B cell (primary cell): ENCODE results near the gene AXL. TPM values are rescaled to one million over a fixed set of nuclear protein-coding genes. Genes with fewer than 3 reads are reported as not detected.

Experiments
- ATAC-seq: fragments of 200-7000 bp; cut with Tn5 transposase; one replicate; pipeline ENCODE4 v1.10.0; 2021; ENCODE audit warnings: low read depth, mild to moderate bottlenecking, moderate number of reproducible peaks, moderate library complexity
- CTCF ChIA-PET: fragments of 350-600 bp; sonication (Branson Sonifier 250); formaldehyde crosslinking; loops from one replicate; lab custom pipeline; 2021; ENCODE audit warnings: antibody characterized with exemption, inconsistent platforms; lab: Charles Lee
- POLR2A ChIA-PET: fragments of 350-600 bp; sonication (Branson Sonifier 250); formaldehyde crosslinking; loops from one replicate; lab custom pipeline; 2021; ENCODE audit warnings: antibody characterized with exemption; lab: Charles Lee
- DNase-seq: peaks from one replicate; pipeline ENCODE4 v3.0.0; 2013
- H2AFZ ChIP-seq: 2 replicates; pipeline ENCODE4 v1.6.1; 2012; ENCODE audit warnings: mild to moderate bottlenecking, low read depth, low read length; ENCODE audit not compliant: insufficient read depth, poor library complexity, severe bottlenecking
- H3K27ac ChIP-seq, 2 donors: 1 replicate in 1 of 2; 2 replicates in 1 of 2; pipeline ENCODE4 v1.5.1; 2012 to 2013; ENCODE audit warnings: low read length in 2 of 2, mild to moderate bottlenecking in 2 of 2, moderate library complexity in 1 of 2
- H3K27me3 ChIP-seq, 4 experiments: fragments of 200-600 bp in 1 of 4; sonication (generic) in 1 of 4; replicated peaks in 1 of 4; 1 replicate in 2 of 4; 2 replicates in 2 of 4; pipeline versions ENCODE4 v1.6.1 to v1.7.0; 2013 to 2016; ENCODE audit warnings: low read length in 3 of 4, mild to moderate bottlenecking in 2 of 4, mixed read lengths in 1 of 4, moderate library complexity in 1 of 4; ENCODE audit not compliant: insufficient read depth in 4 of 4, control insufficient read depth in 3 of 4; ENCODE audit errors: control extremely low read depth in 1 of 4
- H3K36me3 ChIP-seq, 2 experiments: replicated peaks in 1 of 2; 1 replicate in 1 of 2; 2 replicates in 1 of 2; pipeline versions ENCODE4 v1.6.1 to v1.7.1; 2013; ENCODE audit warnings: low read length in 1 of 2; ENCODE audit not compliant: insufficient read depth in 2 of 2, control insufficient read depth in 1 of 2; ENCODE audit errors: control extremely low read depth in 1 of 2, extremely low read depth in 1 of 2
- H3K4me1 ChIP-seq, 2 donors: fragments of 200-600 bp in 1 of 2; sonication (generic) in 1 of 2; 1 replicate in 1 of 2; 2 replicates in 1 of 2; pipeline versions ENCODE4 v1.5.1 to v1.6.1; 2013 to 2017; ENCODE audit warnings: low read length in 2 of 2; ENCODE audit not compliant: control insufficient read depth in 2 of 2, insufficient read depth in 2 of 2
- H3K4me2 ChIP-seq: replicated peaks from 2 replicates; pipeline ENCODE3; 2012; ENCODE audit warnings: mild to moderate bottlenecking, low read depth, low read length; ENCODE audit not compliant: poor library complexity, severe bottlenecking
- H3K4me3 ChIP-seq, 5 experiments: fragments of 200-600 bp in 1 of 5; sonication (generic) in 1 of 5; 1 replicate in 3 of 5; 2 replicates in 2 of 5; pipeline versions ENCODE4 v1.5.1 to v1.7.0; 2011 to 2016; ENCODE audit warnings: low read length in 4 of 5, mild to moderate bottlenecking in 4 of 5, low read depth in 2 of 5, control low read depth in 1 of 5, moderate library complexity in 1 of 5; ENCODE audit not compliant: insufficient read depth in 1 of 5; ENCODE audit errors: control extremely low read depth in 1 of 5, extremely low read depth in 1 of 5
- H3K79me2 ChIP-seq: fragments of 200-600 bp; sonication (generic); one replicate; pipeline ENCODE4 v1.6.0; 2016; ENCODE audit warnings: low read length; ENCODE audit not compliant: control insufficient read depth, insufficient read depth
- H3K9ac ChIP-seq: fragments of 200-600 bp; sonication (generic); 2 replicates; pipeline ENCODE4 v1.6.1; 2017; ENCODE audit warnings: mild to moderate bottlenecking, low read length, moderate library complexity
- H3K9me3 ChIP-seq, 3 donors: one replicate each; pipeline versions ENCODE4 v1.6.1 to v1.7.1; 2013; ENCODE audit warnings: low read length in 2 of 3; ENCODE audit not compliant: control insufficient read depth in 2 of 3, insufficient read depth in 1 of 3; ENCODE audit errors: control extremely low read depth in 1 of 3
- H4K20me1 ChIP-seq: 2 replicates; pipeline ENCODE4 v1.6.0; 2012; ENCODE audit warnings: mild to moderate bottlenecking, low read length; ENCODE audit not compliant: insufficient read depth, control insufficient read depth, poor library complexity, severe bottlenecking
- H3K27ac Mint-ChIP-seq: one replicate; pipeline ENCODE4 v1.8.0; 2021; ENCODE audit warnings: mixed read lengths
- H3K27me3 Mint-ChIP-seq: one replicate; pipeline ENCODE4 v1.8.0; 2021; ENCODE audit warnings: mixed read lengths
- H3K4me1 Mint-ChIP-seq: one replicate; pipeline ENCODE4 v1.8.0; 2021; ENCODE audit warnings: mixed read lengths
- H3K4me3 Mint-ChIP-seq: one replicate; pipeline ENCODE4 v1.8.0; 2021; ENCODE audit warnings: mixed read lengths
- H3K9me3 Mint-ChIP-seq: one replicate; pipeline ENCODE4 v1.8.0; 2022; ENCODE audit warnings: mixed read lengths; ENCODE audit not compliant: insufficient read depth
- EZH2 ChIP-seq: IDR thresholded peaks from 2 replicates; pipeline ENCODE4 v1.6.1; 2012; ENCODE audit warnings: borderline replicate concordance, low read depth, mild to moderate bottlenecking, moderate library complexity, low read length; ENCODE audit not compliant: insufficient read depth, poor library complexity, severe bottlenecking
- WGBS: methylation state at CpG from one replicate; pipeline ENCODE4 v1.1.5; 2013; ENCODE audit warnings: missing lambda C conversion rate; ENCODE audit not compliant: insufficient coverage; 5-methylcytosine and 5-hydroxymethylcytosine counted together
- intact Hi-C: fragments of 100-400 bp; cut with micrococcal nuclease; formaldehyde crosslinking; loops from one replicate; pipeline ENCODE4 v1.10.0; 2022
- polyA plus RNA-seq: library from polyadenylated mRNA; depleted of rRNA; stranded (reverse); fragments of >200 nt; gene quantifications from 2 replicates; pipeline ENCODE4 v1.2.3, GENCODE V29; 2012
- total RNA-seq, 2 donors: library from RNA; stranded (reverse); fragments of 120-200 nt in 1 of 2; gene quantifications; 1 replicate in 1 of 2; 2 replicates in 1 of 2; pipeline versions ENCODE4 v1.2.3 to v1.2.4, GENCODE V29; 2013 to 2022
- TF ChIP-seq, protein P1 (sequence below): fragments of 200-600 bp; IDR thresholded peaks from one replicate; pipeline ENCODE4 v1.8.0; 2022; ENCODE audit warnings: antibody characterized with exemption, mild to moderate bottlenecking

AXL gene
- total and polyA plus RNA-seq, 2 donors (not counting 1 experiment from before 2014, with no cell fraction given): not detected

DNA sequence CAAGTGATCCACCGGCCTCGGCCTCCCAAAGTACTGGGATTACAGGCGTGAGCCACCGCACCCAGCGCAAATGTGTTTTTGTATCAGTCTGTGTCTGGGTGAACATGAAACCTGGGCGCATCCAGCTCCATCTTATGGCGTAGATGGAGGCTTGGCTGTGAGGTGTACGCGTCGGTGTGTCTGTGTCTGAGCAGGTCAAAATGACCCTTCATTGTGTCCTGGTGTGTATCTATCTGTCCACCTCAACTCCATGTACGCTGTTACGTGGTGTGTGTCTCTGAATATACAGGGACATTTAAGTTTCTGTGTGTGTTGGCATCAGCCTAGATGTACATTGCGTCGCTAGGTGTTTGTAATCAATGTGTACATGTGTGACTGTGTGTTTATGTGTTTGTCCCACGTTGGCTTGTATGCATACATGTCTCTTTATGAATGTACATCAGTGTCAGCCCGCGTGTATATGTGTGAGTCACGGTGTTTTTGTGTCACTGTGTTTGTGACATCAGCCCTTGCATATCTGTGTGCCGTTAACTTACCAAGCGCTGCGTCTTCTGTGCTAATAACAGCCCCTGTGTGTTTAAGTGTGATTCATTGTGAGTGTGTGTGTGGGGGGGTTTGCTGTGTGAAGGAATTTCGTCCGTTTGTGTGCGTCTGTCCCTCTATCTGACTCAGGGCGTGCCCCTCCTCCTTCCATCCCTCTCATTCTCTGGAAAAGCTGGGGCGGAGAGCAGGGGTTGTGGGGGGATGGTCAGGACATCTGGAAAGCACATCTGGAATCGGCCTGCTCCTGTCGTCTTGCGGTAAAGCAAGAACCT, 6.4 kb downstream of the AXL start:
- Histone ChIP-seq H3K4me3 (no peak overlapping the region), H4K20me1 (no peaks in the 10 kb centered on the region), H3K79me2 (no peaks in the 10 kb centered on the region), H3K27ac (no peak overlapping the region), H3K27me3 (peaks cover 0 to 39% (median 21%) of the 10 kb centered on the region in 4 experiments), H3K4me2 (peak overlapping the region; percentile 73), H3K9me3 (peaks cover 0 to 4% (median 0%) of the 10 kb centered on the region in 3 donors), H3K4me1 (peaks cover 8 to 15% of the 10 kb centered on the region in 2 donors), H2AFZ (peak overlapping the region; percentile 50), H3K36me3 (no peaks in the 10 kb centered on the region), H3K9ac (no peak overlapping the region)
- intact Hi-C loops: no loop called here
- ChIA-PET POLR2A (interaction anchor here (0.6 kb wide), 1 partner anchor 871 kb away, joined by 6 read pairs; no protein-coding TSS in a partner anchor), CTCF (no interaction called here)
- peaks cover 10% of the 10 kb centered on the region for H3K4me1 Mint-ChIP-seq
- WGBS: 74% methylated on average over 21 of the region's 29 CpGs
- peaks cover 61% of the 10 kb centered on the region for H3K27me3 Mint-ChIP-seq
- ATAC-seq (no peak), DNase-seq (no peak)
- TF ChIP-seq, protein P1, sequence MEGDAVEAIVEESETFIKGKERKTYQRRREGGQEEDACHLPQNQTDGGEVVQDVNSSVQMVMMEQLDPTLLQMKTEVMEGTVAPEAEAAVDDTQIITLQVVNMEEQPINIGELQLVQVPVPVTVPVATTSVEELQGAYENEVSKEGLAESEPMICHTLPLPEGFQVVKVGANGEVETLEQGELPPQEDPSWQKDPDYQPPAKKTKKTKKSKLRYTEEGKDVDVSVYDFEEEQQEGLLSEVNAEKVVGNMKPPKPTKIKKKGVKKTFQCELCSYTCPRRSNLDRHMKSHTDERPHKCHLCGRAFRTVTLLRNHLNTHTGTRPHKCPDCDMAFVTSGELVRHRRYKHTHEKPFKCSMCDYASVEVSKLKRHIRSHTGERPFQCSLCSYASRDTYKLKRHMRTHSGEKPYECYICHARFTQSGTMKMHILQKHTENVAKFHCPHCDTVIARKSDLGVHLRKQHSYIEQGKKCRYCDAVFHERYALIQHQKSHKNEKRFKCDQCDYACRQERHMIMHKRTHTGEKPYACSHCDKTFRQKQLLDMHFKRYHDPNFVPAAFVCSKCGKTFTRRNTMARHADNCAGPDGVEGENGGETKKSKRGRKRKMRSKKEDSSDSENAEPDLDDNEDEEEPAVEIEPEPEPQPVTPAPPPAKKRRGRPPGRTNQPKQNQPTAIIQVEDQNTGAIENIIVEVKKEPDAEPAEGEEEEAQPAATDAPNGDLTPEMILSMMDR: no peak
- no peak for TF ChIP-seq EZH2
- no peak overlapping the region for H3K27ac Mint-ChIP-seq
- no peaks in the 10 kb centered on the region for H3K9me3 Mint-ChIP-seq
- peak overlapping the region; percentile 51 for H3K4me3 Mint-ChIP-seq
